Measurements from ENCODE around the gene ZNF664. TPM values are rescaled to one million over a fixed set of nuclear protein-coding genes. Genes with fewer than 3 reads are reported as not detected.

ZNF664 gene
- total and polyA plus RNA-seq, 2 donors (not counting 1 experiment from before 2014, with no cell fraction given): 14.3 to 47.1 TPM

- intact Hi-C loops (cut with micrococcal nuclease): no loop called here
- ATAC-seq (ENCODE audit: low read depth): no peak
- peaks cover 19% of the 10 kb centered on the region for H3K79me2 ChIP-seq (ENCODE audit: control insufficient read depth, insufficient read depth, low read length)
- TF ChIP-seq EZH2 (IDR thresholded peaks at IDR 0.05; ENCODE audit: borderline replicate concordance, insufficient read depth, low read depth, low read length, poor library complexity, severe bottlenecking): no peak
- TF ChIP-seq CTCF (IDR thresholded peaks at IDR 0.05): no peak
- H3K27me3 ChIP-seq (replicated peaks in 1 of 4; ENCODE audit: control extremely low read depth in 1 of 4, control insufficient read depth in 3 of 4, insufficient read depth in 4 of 4, low read length in 3 of 4): no peaks in the 10 kb centered on the region
- no peaks in the 10 kb centered on the region for H3K9me3 ChIP-seq (ENCODE audit: control extremely low read depth in 1 of 3, control insufficient read depth in 2 of 3, insufficient read depth in 1 of 3, low read length in 2 of 3)
- H3K27ac ChIP-seq (ENCODE audit: low read length in 2 of 2): no peak overlapping the region
- Mint-ChIP-seq H3K4me3 (no peak overlapping the region), H3K27ac (no peak overlapping the region), H3K9me3 (ENCODE audit: insufficient read depth) (no peaks in the 10 kb centered on the region), H3K27me3 (no peaks in the 10 kb centered on the region), H3K4me1 (peaks cover 7% of the 10 kb centered on the region)
- no peak overlapping the region for H3K4me2 ChIP-seq (replicated peaks; ENCODE audit: low read depth, low read length, poor library complexity, severe bottlenecking)
- H3K4me3 ChIP-seq (ENCODE audit: control extremely low read depth in 1 of 5, extremely low read depth in 1 of 5, insufficient read depth in 1 of 5, low read depth in 2 of 5, low read length in 4 of 5): no peak overlapping the region
- 100% methylated on average over 4 of the region's 6 CpGs for WGBS (ENCODE audit: insufficient coverage)
- CTCF ChIA-PET: no interaction called here
- peaks cover 12% of the 10 kb centered on the region for H4K20me1 ChIP-seq (ENCODE audit: control insufficient read depth, insufficient read depth, low read length, poor library complexity, severe bottlenecking)
- H2AFZ ChIP-seq (ENCODE audit: insufficient read depth, low read depth, low read length, poor library complexity, severe bottlenecking): no peak overlapping the region
- POLR2A ChIA-PET: no interaction called here
- H3K36me3 ChIP-seq (replicated peaks in 1 of 2; ENCODE audit: control extremely low read depth in 1 of 2, control insufficient read depth in 1 of 2, extremely low read depth in 1 of 2, insufficient read depth in 2 of 2, low read length in 1 of 2): peaks cover 2 to 45% of the 10 kb centered on the region in 2 experiments
- no peaks in the 10 kb centered on the region for H3K4me1 ChIP-seq (ENCODE audit: control insufficient read depth in 2 of 2, insufficient read depth in 2 of 2, low read length in 2 of 2)
- DNase-seq: no peak
- no peak overlapping the region for H3K9ac ChIP-seq (ENCODE audit: low read length)
Measured at GRCh38 chr12:123997033-123997822, 24.2 kb downstream of the ZNF664 start.

DNA sequence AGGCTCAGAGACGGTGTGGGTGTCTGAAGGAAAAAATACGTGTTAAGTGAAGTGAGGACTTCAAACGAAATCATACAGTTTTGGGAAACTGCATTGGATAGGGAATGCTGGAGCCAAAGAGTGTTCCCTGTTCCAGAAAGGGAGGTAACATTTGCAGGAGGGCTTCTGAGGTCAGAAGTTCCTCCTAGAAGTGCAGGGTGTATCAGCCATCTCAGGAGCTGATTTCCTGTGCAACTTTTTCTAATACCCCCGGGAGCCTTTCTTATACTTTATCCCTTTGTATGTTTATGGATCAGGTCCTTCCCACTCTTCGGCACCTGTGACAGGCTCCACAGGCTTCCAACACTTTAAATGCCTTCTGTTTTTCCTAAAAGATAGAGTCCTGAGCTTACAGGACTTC is 24.9 kb downstream of the ZNF664 start:
- 96% methylated on average over 3 of the region's 5 CpGs for WGBS (ENCODE audit: insufficient coverage)
- no peak overlapping the region for H3K27ac Mint-ChIP-seq
- POLR2A ChIA-PET: no interaction called here

More for the DNA sequence above, 24.9 kb downstream of the ZNF664 start:
- Histone ChIP-seq H3K36me3 (replicated peaks in 1 of 2; ENCODE audit: control extremely low read depth in 1 of 2, control insufficient read depth in 1 of 2, extremely low read depth in 1 of 2, insufficient read depth in 2 of 2, low read length in 1 of 2) (peaks cover 2 to 40% of the 10 kb centered on the region in 2 experiments), H3K4me2 (replicated peaks; ENCODE audit: low read depth, low read length, poor library complexity, severe bottlenecking) (no peak overlapping the region), H3K9ac (ENCODE audit: low read length) (no peak overlapping the region), H3K27ac (ENCODE audit: low read length in 2 of 2) (no peak overlapping the region), H3K9me3 (ENCODE audit: control extremely low read depth in 1 of 3, control insufficient read depth in 2 of 3, insufficient read depth in 1 of 3, low read length in 2 of 3) (no peaks in the 10 kb centered on the region), H3K79me2 (ENCODE audit: control insufficient read depth, insufficient read depth, low read length) (peaks cover 19% of the 10 kb centered on the region), H4K20me1 (ENCODE audit: control insufficient read depth, insufficient read depth, low read length, poor library complexity, severe bottlenecking) (peaks cover 12% of the 10 kb centered on the region), H2AFZ (ENCODE audit: insufficient read depth, low read depth, low read length, poor library complexity, severe bottlenecking) (no peak overlapping the region), H3K27me3 (replicated peaks in 1 of 4; ENCODE audit: control extremely low read depth in 1 of 4, control insufficient read depth in 3 of 4, insufficient read depth in 4 of 4, low read length in 3 of 4) (no peaks in the 10 kb centered on the region), H3K4me3 (ENCODE audit: control extremely low read depth in 1 of 5, extremely low read depth in 1 of 5, insufficient read depth in 1 of 5, low read depth in 2 of 5, low read length in 4 of 5) (no peak overlapping the region), H3K4me1 (ENCODE audit: control insufficient read depth in 2 of 2, insufficient read depth in 2 of 2, low read length in 2 of 2) (no peaks in the 10 kb centered on the region)
- DNase-seq: no peak
- Mint-ChIP-seq H3K4me3 (no peak overlapping the region), H3K9me3 (ENCODE audit: insufficient read depth) (no peaks in the 10 kb centered on the region), H3K27me3 (no peaks in the 10 kb centered on the region), H3K4me1 (peaks cover 7% of the 10 kb centered on the region)
- no peak for TF ChIP-seq CTCF (IDR thresholded peaks at IDR 0.05)
- TF ChIP-seq EZH2 (IDR thresholded peaks at IDR 0.05; ENCODE audit: borderline replicate concordance, insufficient read depth, low read depth, low read length, poor library complexity, severe bottlenecking): no peak
- CTCF ChIA-PET: no interaction called here
- intact Hi-C loops (cut with micrococcal nuclease): no loop called here
- no peak for ATAC-seq (ENCODE audit: low read depth)
